Ascending aorta (tissue), 2 donors: ENCODE data around the gene PTPRN2. TPM values are rescaled to one million over a fixed set of nuclear protein-coding genes. Genes with fewer than 3 reads are reported as not detected.
A peak's percentile ranks its signal among the peaks of the same experiment; 100 is the strongest.

ENCODE experiments used
- DNase-seq, 2 donors: peaks; one replicate each; pipeline ENCODE4 v3.0.0-alpha.2; 2019; ENCODE audit warnings: low spot score in 2 of 2
- H3K27ac ChIP-seq, 2 donors: fragments of 200-600 bp; sonication (generic); one replicate each; pipeline ENCODE4 v1.5.1; 2016 to 2017; ENCODE audit warnings: mild to moderate bottlenecking in 1 of 2
- H3K27me3 ChIP-seq: fragments of 200-600 bp; sonication (generic); one replicate; pipeline ENCODE4 v1.5.1; 2017
- H3K36me3 ChIP-seq, 2 donors: fragments of 200-600 bp; sonication (generic); one replicate each; pipeline ENCODE4 v1.5.1; 2016
- H3K4me1 ChIP-seq, 2 donors: fragments of 200-600 bp; sonication (generic); one replicate each; pipeline ENCODE4 v1.5.1; 2016 to 2017; ENCODE audit warnings: mild to moderate bottlenecking in 1 of 2
- H3K4me3 ChIP-seq, 2 donors: fragments of 200-600 bp; sonication (generic); one replicate each; pipeline ENCODE4 v1.5.1; 2016 to 2017; ENCODE audit warnings: mild to moderate bottlenecking in 1 of 2
- H3K9me3 ChIP-seq, 2 donors: fragments of 200-600 bp; sonication (generic); one replicate each; pipeline ENCODE4 v1.5.1; 2016
- CTCF ChIP-seq, 3 experiments: fragments of 200-600 bp in 2 of 3; fragments of 450-650 bp in 1 of 3; sonication (generic) in 2 of 3; IDR thresholded peaks; one replicate each; pipeline ENCODE4 v1.5.1; 2016 to 2019; ENCODE audit warnings: antibody characterized with exemption in 3 of 3, mild to moderate bottlenecking in 1 of 3, moderate library complexity in 1 of 3
- intact Hi-C: fragments of 100-400 bp; cut with DNase I; formaldehyde crosslinking; loops from one replicate; pipeline ENCODE4 v1.15.1; 2023
- total RNA-seq: library from RNA; depleted of rRNA; stranded (reverse); fragments of >200 nt; gene quantifications from one replicate; pipeline ENCODE4 v1.1.0, GENCODE V29; 2016

PTPRN2 gene
- total RNA-seq, 1 donor from 2014 or later, result 7.3 TPM

DNA sequence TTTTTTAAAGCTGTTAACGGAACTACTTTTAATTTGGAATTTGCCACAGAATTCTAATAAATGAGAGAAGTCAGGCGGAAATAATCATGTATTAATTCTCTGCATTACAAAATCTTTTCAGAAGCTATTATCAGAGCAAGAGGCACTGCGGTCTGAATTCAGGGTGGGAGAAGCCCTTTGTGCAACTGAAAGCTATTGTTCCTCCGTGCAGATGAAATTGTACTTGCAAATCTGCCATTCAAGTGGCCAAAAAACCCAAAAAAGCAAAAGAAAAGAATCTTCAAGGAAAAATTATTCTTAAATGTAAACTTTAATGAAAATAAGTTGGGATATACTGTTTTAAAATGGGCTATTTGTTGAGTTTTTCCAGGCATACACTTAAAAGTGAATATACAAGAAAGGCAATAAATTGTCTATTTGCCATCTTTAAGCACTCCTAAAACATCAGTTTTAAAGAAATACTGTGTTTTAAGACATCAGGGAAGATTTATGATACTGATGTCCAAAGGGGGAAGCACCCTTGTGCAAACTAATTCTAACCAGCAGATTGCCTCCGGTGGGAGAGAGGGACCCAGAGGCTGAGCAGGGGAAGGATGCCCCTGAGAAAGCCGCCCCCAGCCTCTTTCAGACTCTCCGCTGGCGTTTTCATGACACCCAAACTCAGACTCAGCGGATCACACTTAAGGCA, 899.6 kb downstream of the PTPRN2 start:
- H3K4me1 ChIP-seq, result no peaks in the 10 kb centered on the region
- no peak for DNase-seq
- H3K36me3 ChIP-seq, result no peaks in the 10 kb centered on the region
- H3K27ac ChIP-seq, result no peak overlapping the region
- intact Hi-C loops, result no loop called here
- no peak overlapping the region for H3K4me3 ChIP-seq
- TF ChIP-seq CTCF (IDR thresholded peaks at IDR 0.05), result no peak
- no peaks in the 10 kb centered on the region for H3K9me3 ChIP-seq
- peaks cover 28% of the 10 kb centered on the region for H3K27me3 ChIP-seq

DNA sequence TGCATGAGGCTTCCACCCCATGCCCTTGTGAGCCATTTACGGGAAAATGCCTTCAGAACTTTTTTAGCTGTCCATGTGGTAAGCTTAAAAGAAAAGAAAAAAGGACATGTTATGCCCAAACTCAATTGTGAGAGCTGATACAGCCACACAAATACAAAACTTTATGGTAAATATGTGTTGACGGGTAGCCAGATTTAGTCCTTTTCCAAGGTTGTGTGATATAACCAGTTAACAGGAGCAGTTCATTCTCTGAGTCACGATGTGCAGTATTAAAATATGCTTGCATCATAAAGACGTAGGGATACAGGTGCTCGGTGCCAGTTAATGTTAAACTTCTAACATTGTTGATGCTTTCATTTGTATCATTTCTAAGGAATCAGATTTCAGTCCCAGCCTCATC, 900.5 kb downstream of the PTPRN2 start:
- Histone ChIP-seq H3K4me1 (no peaks in the 10 kb centered on the region), H3K9me3 (no peaks in the 10 kb centered on the region), H3K36me3 (no peaks in the 10 kb centered on the region), H3K27me3 (peaks cover 28% of the 10 kb centered on the region), H3K27ac (no peak overlapping the region), H3K4me3 (no peak overlapping the region)
- no peak for TF ChIP-seq CTCF (IDR thresholded peaks at IDR 0.05)
- intact Hi-C loops, result no loop called here
- no peak for DNase-seq

GRCh38 chr7:157686285-157686894, 901.2 kb downstream of the PTPRN2 start:
- intact Hi-C loops, result no loop called here
- DNase-seq, result no peak
- no peaks in the 10 kb centered on the region for H3K4me1 ChIP-seq
- no peaks in the 10 kb centered on the region for H3K9me3 ChIP-seq
- no peak for TF ChIP-seq CTCF (IDR thresholded peaks at IDR 0.05)
- no peak overlapping the region for H3K27ac ChIP-seq
- no peaks in the 10 kb centered on the region for H3K36me3 ChIP-seq
- H3K4me3 ChIP-seq, result no peak overlapping the region
- peaks cover 28% of the 10 kb centered on the region for H3K27me3 ChIP-seq

DNA sequence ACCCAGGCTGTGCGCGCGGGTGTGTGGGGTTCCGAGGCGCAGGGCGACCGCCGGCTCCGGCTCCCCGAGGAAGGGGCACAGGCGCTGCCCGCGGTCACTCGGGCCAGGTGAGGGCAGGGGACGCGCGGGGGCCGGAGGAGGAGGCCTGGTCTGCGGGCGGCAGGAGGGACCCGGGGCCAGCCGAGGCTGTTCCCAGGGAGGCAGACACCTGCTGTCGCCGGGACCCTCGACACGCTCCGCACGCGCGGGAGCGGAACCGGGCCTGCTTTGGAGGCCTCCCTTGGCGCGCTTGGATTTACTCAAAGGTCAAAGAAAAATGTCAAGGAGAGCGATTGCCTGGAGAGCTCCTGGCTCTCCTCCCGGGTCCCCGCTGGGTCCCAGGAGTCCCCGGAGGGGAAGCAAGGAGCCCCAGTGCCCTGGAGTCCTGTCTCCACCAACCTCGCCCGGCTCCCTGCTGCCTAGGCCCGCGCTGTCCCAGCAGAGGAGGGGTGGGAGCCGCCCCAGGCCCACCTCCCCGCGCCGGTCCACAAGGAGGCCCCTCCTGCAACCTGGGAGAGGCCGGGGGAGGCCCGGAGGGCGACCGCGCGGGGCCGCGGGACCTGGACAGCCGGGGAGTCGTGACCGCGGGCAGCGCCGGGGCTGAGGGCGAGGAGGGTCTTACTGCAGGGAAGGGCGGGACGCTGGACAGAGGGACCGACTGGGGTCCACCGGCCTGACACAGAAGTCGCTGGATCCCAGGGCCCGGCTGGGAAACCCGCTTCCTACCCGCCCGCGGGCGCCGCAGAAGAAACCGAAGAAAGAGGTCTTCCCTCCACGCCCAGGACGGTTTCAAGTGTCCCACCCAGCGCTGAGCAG, 902.0 kb downstream of the PTPRN2 start:
- H3K27ac ChIP-seq, result no peak overlapping the region
- intact Hi-C loops, result no loop called here
- TF ChIP-seq CTCF (IDR thresholded peaks at IDR 0.05), result no peak
- peak in 1 of 2 donors; percentile 33 for DNase-seq
- H3K27me3 ChIP-seq, result peaks cover 28% of the 10 kb centered on the region
- no peak overlapping the region for H3K4me3 ChIP-seq
- no peaks in the 10 kb centered on the region for H3K9me3 ChIP-seq
- H3K4me1 ChIP-seq, result no peaks in the 10 kb centered on the region
- no peaks in the 10 kb centered on the region for H3K36me3 ChIP-seq

- peak overlapping the region in 1 of 2 donors; percentile 10 for H3K4me3 ChIP-seq
- intact Hi-C loops, result no loop called here
- H3K27ac ChIP-seq, result no peak overlapping the region
- peak in 1 of 2 donors; percentile 42 for DNase-seq
- H3K4me1 ChIP-seq, result no peaks in the 10 kb centered on the region
- H3K27me3 ChIP-seq, result peaks cover 28% of the 10 kb centered on the region
- H3K9me3 ChIP-seq, result no peaks in the 10 kb centered on the region
- H3K36me3 ChIP-seq, result no peaks in the 10 kb centered on the region
- no peak for TF ChIP-seq CTCF (IDR thresholded peaks at IDR 0.05)
Observed at GRCh38 chr7:157684909-157685429, 902.7 kb downstream of the PTPRN2 start.
